Ecto neural progenitor cell (in vitro differentiated cells): Measurements from ENCODE around the gene KCNQ1.
A peak's percentile ranks its signal among the peaks of the same experiment; 100 is the strongest.

ENCODE experiments used
- DNase-seq: peaks from one replicate; pipeline ENCODE4 v3.0.0-alpha.2; 2018; ENCODE audit warnings: low spot score

KCNQ1 gene

GRCh38 chr11:2825889-2826678 is 381.3 kb downstream of the KCNQ1 start:
- DNase-seq, result no peak

GRCh38 chr11:2826679-2827056 is 381.9 kb downstream of the KCNQ1 start:
- DNase-seq, result no peak

GRCh38 chr11:2827256-2827655 is 382.4 kb downstream of the KCNQ1 start:
- DNase-seq, result no peak

- no peak for DNase-seq
Measured at GRCh38 chr11:2827792-2828191, 383.0 kb downstream of the KCNQ1 start.

- DNase-seq, result no peak
Measured at GRCh38 chr11:2828585-2829330, 383.9 kb downstream of the KCNQ1 start.

- DNase-seq, result no peak
Measured at GRCh38 chr11:2830030-2830812, 385.4 kb downstream of the KCNQ1 start.

- no peak for DNase-seq
Measured at GRCh38 chr11:2830886-2831285, 386.1 kb downstream of the KCNQ1 start.

GRCh38 chr11:2831781-2832532 is 387.1 kb downstream of the KCNQ1 start:
- no peak for DNase-seq

- DNase-seq, result no peak
Measured at GRCh38 chr11:2832533-2833020, 387.8 kb downstream of the KCNQ1 start.

GRCh38 chr11:2833051-2833715 is 388.4 kb downstream of the KCNQ1 start:
- DNase-seq, result no peak

GRCh38 chr11:2833716-2834502 is 389.1 kb downstream of the KCNQ1 start:
- no peak for DNase-seq

- DNase-seq, result no peak
Measured at GRCh38 chr11:2834503-2835273, 389.9 kb downstream of the KCNQ1 start.

- no peak for DNase-seq
Measured at GRCh38 chr11:2835296-2835695, 390.5 kb downstream of the KCNQ1 start.

GRCh38 chr11:2835751-2836150 is 390.9 kb downstream of the KCNQ1 start:
- no peak for DNase-seq

GRCh38 chr11:2836315-2837095 is 391.7 kb downstream of the KCNQ1 start:
- no peak for DNase-seq

GRCh38 chr11:2837096-2837601 is 392.3 kb downstream of the KCNQ1 start:
- DNase-seq, result peak; percentile 87

GRCh38 chr11:2837651-2838050 is 392.8 kb downstream of the KCNQ1 start:
- no peak for DNase-seq

- DNase-seq, result no peak
Measured at GRCh38 chr11:2838091-2838490, 393.3 kb downstream of the KCNQ1 start.
